Pulmonary artery endothelial cell (primary cell): ENCODE results near the gene RNU6-9. TPM values are rescaled to one million over a fixed set of nuclear protein-coding genes. Genes with fewer than 3 reads are reported as not detected.
"Not testable (repeated sequence)": the region's sequence is repeated elsewhere in the genome, so short reads cannot be mapped to it uniquely, and the experiment has no call there.

ENCODE experiments used
- DNase-seq: peaks from one replicate; pipeline ENCODE4 v3.0.0-alpha.2; 2011; ENCODE audit warnings: low read depth, low spot score
- total RNA-seq: library from RNA; depleted of rRNA; stranded (reverse); fragments of >200 nt; gene quantifications from 2 replicates; pipeline ENCODE4 v1.2.3, GENCODE V29; 2014

Gene RNU6-9
- total RNA-seq, 1 donor from 2014 or later, result not detected

GRCh38 chr19:877992-878660 is 15.2 kb upstream of the RNU6-9 start:
- DNase-seq, result not testable (repeated sequence)

- not testable (repeated sequence) for DNase-seq
Measured at GRCh38 chr19:878751-879561, 14.3 kb upstream of the RNU6-9 start.

GRCh38 chr19:879711-880438 is 13.4 kb upstream of the RNU6-9 start:
- no peak for DNase-seq

- no peak for DNase-seq
Measured at GRCh38 chr19:881385-882071, 11.8 kb upstream of the RNU6-9 start.

- DNase-seq, result no peak
Measured at GRCh38 chr19:882871-883497, 10.3 kb upstream of the RNU6-9 start.

GRCh38 chr19:883661-884211 is 9.5 kb upstream of the RNU6-9 start:
- no peak for DNase-seq

GRCh38 chr19:884420-885211 is 8.7 kb upstream of the RNU6-9 start:
- no peak for DNase-seq

GRCh38 chr19:885536-886224 is 7.6 kb upstream of the RNU6-9 start:
- no peak for DNase-seq

GRCh38 chr19:887072-887471 is 6.2 kb upstream of the RNU6-9 start:
- DNase-seq, result no peak

GRCh38 chr19:887599-887998 is 5.7 kb upstream of the RNU6-9 start:
- no peak for DNase-seq

GRCh38 chr19:888581-889385 is 4.5 kb upstream of the RNU6-9 start:
- no peak for DNase-seq

- no peak for DNase-seq
Measured at GRCh38 chr19:889662-890295, 3.5 kb upstream of the RNU6-9 start.

GRCh38 chr19:890831-891230 is 2.5 kb upstream of the RNU6-9 start:
- DNase-seq, result no peak

- not testable (repeated sequence) for DNase-seq
Measured at GRCh38 chr19:891421-892200, 1.7 kb upstream of the RNU6-9 start.

- no peak for DNase-seq
Measured at GRCh38 chr19:892243-892893, 916 bp upstream of the RNU6-9 start.

GRCh38 chr19:896434-896833 is 3.1 kb downstream of the RNU6-9 start:
- DNase-seq, result no peak

GRCh38 chr19:896999-897398 is 3.7 kb downstream of the RNU6-9 start:
- DNase-seq, result no peak
